HG03066 (cell line): ENCODE results near the gene PPP1R11.
"Not testable (repeated sequence)": the region's sequence is repeated elsewhere in the genome, so short reads cannot be mapped to it uniquely, and the experiment has no call there.

Source experiments
- ATAC-seq: cut with Tn5 transposase; IDR thresholded peaks from one replicate; pipeline ENCODE4 v1.9.1; 2021; ENCODE audit warnings: low read depth; ENCODE audit not compliant: unreplicated experiment

The PPP1R11 gene, protein sequence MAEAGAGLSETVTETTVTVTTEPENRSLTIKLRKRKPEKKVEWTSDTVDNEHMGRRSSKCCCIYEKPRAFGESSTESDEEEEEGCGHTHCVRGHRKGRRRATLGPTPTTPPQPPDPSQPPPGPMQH

DNA sequence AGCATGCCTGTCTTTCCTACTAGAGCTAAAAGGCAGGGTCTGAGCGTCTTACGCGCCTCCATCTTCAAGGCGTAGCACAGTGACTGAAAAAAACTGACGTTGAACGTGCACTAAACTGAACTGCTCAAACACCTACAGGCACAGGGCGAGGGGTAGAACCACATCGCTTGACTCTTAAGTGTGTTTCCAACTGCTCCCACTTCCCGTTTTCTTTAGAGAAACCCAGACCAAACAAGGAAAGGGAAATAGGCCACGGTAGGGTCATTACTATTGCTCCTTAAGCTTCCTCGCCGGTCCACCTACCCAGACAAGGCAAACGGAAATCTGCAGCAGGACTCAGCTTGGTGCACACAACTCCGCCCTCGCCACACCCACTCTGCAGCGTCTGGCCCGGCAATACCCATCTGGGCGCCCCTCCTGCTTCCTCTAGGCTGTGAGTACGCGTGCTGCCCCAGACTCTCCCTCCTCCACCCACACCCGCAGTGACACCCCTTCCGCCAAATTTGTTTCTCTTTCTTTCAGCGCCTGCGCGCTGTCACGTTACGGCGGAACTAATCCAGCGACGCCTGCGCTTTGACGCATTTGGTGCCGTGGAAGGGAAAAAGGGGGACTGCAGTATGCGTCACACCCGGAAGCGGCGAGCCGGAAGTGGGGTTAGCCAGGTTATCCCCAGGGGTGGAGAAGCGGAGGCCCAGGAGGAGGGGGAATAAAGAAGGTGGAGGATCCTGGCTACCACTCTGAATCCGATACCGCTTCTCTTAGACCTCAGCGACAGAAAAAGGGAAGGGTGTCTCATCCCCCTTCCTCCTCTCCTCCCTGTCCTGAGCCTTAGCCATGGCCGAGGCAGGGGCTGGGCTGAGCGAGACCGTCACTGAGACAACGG is at the start of gene PPP1R11:
PPP1R11 (plus strand) TSS at position 622 of the 883 bp plus-strand sequence; CDS start at position 835, 213 bp downstream.
- peak; percentile 98 for ATAC-seq

DNA sequence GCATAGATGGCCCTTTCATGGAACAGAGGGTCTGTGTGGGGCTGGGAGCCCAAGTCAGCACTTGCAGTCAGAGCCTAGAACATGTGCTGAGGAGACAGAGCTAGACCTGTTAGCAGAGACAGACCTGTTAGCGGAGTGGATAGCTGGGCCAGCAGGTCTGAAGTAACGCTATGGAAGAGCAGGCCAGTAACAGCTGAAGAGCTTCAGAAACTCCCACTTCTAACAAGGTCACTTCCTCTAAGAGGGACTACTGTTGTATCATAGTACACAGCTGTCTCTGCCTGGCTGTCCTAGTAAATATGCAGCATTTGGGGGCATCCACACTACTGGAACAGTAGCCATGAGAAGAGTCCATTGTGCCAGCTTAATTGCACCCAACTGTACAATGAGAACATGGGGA is 47.2 kb upstream of the PPP1R11 start:
- ATAC-seq: no peak

DNA sequence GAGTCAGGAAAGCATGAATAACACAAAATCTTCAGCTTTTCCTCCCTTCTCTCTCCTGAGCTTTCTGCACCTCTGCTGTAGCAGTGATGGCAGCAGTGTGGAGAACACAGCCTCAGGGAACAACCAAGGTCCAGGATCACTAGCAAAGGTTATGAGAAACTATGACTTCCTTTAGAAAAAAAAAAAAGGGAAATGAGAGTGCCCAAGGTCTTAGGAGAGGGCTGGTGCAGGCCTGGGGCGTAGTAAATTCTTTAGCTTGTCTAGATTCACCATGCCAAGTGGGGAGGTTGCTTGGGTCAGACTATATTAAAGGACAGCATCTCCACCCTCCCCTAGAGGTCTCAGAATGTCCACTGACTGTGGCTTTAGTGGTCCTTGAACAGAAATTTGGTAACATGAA is 46.4 kb upstream of the PPP1R11 start:
- no peak for ATAC-seq

DNA sequence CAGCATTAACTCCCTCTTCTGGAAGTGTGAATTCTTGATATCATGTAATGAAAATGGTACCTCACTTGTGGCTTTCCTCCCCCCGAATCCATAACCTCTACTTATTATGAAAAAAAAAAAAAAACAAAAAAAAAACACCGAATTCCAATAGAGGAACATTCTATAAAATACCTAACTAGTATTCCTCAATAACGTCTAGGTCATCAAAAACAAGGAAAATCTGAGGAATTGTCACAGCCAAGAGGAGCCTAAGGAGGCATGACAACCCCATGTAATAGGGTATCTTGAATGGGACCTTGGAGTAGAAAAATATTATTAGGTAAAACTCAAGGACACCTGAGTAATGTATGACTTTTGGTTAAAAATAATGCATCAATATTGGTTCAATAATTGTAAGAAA is 44.8 kb upstream of the PPP1R11 start:
- ATAC-seq: no peak

DNA sequence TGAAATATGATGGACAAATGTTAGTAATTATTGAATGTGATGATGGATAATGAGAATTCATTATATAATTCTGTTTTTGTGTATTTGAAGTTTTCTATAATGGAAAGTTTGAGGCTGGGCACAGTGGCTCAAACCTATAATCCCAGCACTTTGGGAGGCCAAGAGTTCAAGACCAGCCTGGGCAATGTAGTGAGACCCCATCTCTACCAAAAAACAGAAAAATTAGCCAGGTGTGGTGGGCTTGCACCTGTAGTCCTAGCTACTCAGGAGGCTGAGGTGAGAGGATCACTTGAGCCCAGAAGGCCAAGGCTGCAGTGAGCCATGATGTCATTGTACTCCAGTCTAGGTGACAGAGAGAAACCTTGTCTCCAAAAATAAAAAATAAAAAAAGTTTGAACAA is 44.3 kb upstream of the PPP1R11 start:
- not testable (repeated sequence) for ATAC-seq

DNA sequence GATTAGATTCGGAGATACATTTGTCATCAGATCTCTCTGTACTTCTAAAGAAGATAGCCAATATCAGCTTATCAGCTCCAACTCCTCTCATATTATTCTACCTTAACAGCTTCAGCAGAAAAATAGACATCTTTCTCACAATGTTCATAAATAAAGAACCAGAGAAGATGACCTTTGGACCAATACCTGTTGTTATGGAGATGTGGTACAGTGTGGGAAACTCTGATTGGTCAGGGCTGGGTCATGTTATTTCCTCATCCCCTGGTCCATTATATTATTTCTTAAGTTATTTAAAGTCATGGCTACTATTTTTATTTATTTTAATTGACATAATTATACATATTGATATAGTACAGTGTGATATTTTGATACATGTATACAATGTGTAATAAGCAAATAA is 41.8 kb upstream of the PPP1R11 start:
- ATAC-seq: no peak

DNA sequence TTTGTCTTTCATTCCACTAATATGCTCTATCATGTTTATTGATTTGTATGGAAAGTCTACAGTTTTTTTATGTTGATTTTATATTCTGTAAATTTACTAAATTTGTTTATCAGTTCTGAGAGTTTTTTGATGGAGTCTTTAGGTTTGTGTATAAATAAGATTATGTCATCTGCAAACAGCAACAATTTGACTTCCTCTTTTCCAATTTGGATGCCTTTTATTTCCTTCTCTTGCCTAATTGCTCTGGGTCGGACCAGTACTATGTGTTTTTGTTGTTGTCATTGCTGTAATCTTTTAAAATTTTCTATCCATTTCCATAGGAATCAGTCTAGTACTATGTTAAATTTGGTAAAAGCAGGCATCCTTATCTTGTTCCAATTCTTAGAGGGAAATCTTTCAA is 37.4 kb upstream of the PPP1R11 start:
- ATAC-seq: no peak

DNA sequence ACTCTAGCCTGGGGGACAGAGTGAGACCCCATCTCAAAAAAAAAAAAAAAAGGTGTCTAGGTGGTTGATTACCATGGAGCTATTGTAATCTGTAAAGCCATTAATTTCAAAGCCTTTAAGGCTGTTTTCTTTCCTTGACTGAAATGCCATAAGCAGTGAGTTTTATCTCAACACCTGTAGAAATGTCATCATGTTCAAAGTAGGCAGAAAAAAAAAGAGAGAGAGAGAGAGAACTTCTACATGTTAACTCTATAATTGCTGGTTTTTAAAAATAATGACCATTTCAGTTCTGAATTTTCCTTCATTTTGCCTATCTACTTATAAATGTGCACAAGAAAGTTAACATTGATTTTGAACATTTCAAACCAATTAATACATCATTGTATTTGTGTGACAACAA is 35.6 kb upstream of the PPP1R11 start:
- no peak for ATAC-seq

DNA sequence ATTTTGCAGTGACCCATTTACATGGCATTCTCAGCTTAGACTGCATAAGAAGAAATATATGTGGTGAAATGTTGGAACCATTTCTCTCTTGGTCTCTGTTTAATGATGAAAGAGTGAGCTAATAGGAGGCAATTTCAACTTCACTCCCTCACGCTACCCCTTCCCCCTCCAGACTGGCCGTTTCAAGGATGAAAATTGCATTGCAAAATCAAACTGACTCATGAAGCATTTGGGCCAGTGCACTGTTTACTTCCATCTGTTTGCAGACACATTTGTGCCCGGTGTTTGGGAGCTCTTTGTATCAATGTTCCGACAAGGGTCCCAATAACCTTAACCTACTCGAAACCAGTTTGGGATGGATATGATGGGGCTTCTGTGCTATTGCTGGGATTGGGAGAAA is 33.6 kb upstream of the PPP1R11 start:
- not testable (repeated sequence) for ATAC-seq

DNA sequence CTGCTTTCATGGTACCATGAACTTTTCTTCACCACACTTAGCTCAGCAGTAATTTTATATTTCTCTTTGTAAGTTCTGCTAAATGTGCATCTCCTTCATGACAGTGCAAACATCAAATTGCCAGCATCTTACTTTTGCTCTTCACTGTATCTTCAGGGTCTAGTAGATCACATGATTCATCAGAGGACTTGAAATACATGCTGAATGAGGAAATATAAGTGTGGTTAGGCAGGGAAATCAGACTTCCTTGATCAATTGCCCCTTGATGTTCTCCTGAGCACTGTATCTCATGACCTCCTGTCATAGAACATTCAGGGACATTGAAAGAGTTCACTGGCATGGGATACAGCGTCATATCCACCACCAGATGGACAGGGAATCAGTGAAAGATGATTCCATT is 31.2 kb upstream of the PPP1R11 start:
- ATAC-seq: no peak

DNA sequence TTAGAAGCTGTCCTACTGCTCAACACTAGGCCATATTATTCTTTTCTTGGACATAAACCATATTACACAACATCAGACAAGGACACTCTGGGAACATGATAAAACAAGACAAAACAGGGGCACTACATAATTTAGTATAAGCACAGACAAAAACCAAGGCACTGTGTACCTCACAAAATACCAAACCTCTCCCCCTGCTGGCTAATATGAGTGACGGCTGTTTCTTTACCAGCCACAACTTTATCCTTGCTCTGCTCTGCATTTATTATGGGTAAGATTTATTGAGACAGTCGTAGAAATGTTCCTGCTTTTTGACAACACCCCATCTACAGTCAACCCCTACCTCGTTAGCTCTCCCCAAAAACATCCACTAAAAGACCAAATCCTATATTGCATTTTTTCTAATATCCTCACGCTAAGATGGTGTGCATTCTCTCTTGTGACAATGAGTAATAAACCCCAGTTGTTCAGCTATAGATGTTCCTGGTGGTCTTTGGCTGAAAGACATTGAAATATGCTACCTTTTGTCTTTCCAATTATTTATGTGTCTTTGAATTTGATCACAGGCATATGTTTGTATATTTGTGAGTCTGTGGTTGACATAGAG is 29.7 kb upstream of the PPP1R11 start:
- no peak for ATAC-seq

DNA sequence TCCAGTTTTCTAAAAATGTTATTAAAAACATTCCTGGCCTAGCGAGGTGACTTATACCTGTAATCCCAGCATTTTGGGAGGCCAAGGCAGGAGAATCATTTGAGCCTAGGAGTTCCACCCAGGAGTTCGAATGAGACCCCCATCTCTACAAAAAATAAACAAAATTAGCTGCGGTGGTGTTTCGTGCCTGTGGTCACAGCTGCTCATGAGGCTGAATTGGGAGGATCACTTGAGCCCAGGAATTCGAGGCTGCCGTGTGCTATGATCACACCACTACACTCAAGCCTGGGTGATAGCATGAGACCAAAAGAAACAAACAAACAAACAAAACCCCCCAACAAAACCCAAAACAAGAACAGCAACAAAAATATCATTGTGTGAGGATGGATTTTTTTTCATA is 25.8 kb upstream of the PPP1R11 start:
- ATAC-seq: no peak

DNA sequence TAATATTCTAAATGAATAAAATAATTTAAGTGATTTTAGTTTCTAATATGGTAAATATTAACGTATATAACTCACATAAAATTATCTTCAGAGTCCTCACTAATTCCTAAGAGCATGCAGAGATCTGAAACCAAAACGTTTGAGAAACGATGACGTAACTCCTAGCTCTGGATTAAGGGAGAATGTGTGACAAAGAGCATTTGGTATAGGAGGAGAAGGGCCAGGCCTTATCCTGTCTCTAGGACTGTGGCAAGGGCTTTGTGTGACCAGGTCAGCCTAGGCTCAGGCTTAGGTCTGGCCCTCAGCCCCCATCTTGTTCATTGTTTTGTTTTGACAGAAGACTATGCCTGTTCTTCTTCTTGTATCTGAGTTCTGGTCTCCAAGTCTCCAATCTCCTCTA is 25.2 kb upstream of the PPP1R11 start:
- no peak for ATAC-seq

DNA sequence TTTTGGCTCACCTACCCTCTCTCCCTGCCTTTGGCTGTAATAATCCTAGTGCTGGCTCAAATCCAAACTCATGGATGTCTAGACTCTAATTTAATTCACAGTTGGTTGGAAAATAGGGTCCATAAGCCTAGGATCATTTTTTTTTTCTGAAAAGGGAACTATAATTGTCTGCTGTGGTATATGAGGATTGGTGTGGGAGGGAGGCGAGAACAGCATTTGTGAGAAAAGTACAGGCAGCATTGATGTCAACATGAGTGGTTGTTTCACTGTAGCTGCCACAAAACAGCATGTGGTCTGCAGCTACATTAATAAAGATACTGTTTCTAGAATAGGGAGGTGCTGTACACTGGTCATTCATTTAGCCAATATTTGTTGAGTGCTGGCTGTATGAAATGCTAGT is 24.5 kb upstream of the PPP1R11 start:
- no peak for ATAC-seq

DNA sequence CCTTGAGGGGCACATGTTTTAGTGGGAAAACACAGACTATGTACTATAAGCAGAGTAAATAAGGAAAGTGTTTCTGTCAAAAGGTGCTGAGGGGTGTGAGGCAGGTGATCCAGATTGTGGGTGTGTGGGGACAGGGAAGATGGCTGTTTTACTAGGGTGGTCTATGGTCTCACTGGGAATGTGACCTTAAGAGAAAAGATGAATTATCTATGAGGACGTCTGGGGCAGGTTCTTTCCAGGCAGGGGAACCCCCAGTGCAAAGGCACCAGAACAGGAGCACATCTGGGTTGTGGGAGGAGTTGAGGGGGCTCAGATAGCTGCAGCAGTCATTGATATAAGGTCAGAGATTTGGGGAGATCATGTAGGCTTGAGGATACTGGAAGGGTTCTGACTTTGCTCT is 24.1 kb upstream of the PPP1R11 start:
- no peak for ATAC-seq

DNA sequence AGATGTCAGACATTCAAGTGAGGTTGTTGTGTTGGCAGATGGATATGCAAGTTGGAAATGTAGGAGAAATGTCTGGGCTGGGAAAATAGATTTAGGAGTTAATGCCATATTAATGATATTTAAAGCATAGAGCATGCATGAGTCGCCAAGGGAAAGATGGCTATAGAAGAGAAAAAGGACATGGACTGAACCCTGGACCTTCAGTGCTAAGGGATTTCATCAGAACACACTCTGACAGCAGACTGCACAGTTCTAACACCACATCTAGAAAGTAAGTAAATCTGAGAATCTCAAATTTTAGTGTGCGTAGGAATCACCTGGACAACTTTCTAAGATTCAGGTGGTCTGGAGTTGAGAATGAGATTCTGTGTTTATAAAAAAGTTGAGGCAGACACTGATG is 23.3 kb upstream of the PPP1R11 start:
- no peak for ATAC-seq

DNA sequence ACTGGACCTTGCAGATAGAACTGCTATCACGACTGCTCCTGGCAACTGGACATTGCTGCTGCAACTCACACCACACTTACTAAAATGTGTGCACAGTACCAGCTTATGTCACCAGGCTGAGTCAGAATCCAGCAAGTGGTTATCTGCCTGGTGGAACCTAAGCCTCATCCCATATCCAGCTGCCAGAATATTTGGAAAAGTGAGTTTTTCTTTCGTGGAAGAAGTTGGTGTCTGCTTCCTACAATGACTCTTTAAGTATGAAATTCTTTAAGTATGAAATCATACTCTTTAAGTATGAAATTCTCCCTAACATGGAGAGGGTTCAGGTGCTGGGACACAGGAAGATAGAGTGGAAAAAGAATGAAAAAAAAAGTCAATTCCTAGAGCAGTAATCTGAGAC is 22.4 kb upstream of the PPP1R11 start:
- ATAC-seq: no peak

DNA sequence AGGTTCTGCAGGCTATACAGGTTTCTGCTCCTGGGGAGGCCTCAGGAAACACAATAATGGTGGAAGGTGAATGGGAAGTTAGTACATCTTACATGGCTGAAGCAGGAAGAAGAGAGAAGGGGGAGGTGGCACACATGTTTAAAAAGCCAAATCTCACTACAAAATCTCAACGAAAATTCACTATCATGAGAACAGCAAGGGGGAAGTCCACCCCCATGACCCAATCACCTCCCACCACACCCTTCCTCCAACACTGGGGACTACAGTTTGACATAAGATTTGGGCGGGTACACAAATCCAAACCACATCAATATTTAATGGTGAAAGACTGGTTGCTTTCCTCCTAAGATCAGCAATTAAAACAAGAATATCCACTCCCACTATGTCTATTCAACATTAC is 19.8 kb upstream of the PPP1R11 start:
- no peak for ATAC-seq

DNA sequence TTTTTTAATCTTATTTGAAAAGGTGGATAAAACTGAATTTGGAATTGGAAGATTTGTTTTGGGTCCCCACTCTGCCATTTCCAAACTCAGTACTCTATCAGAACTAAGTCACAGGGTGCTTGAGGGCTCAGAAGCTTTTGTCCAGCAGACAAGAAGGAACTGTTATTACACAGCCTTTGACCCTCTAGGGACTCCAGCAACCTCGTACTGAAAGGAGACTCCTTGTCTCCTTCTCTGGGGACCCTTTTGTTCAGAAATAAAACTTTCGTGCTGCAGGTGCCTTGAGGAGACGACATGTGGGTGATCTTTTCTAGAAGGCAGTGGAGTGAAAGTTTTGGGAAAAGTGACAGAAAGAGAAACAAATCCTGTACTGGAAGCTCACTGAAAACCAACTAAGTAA is 13.3 kb upstream of the PPP1R11 start:
- ATAC-seq: no peak

DNA sequence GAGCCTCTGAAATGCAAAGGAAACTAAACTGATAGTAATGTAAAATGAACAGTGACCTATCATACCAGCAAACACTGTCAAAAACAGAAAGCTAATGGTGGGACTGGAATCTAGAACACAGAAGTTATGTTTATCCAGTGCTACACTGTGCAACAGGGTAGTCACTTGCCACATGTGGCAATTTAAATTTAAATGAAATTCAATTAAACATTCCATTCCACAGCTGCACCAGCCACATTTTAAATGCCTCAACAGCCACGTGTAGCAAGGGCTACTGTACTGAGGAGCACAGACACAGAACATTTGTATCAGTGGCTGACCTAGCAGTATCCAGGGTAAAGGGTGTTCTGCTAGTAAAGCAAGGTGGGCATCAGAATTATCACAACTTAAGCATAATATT is 11.5 kb upstream of the PPP1R11 start:
- no peak for ATAC-seq

DNA sequence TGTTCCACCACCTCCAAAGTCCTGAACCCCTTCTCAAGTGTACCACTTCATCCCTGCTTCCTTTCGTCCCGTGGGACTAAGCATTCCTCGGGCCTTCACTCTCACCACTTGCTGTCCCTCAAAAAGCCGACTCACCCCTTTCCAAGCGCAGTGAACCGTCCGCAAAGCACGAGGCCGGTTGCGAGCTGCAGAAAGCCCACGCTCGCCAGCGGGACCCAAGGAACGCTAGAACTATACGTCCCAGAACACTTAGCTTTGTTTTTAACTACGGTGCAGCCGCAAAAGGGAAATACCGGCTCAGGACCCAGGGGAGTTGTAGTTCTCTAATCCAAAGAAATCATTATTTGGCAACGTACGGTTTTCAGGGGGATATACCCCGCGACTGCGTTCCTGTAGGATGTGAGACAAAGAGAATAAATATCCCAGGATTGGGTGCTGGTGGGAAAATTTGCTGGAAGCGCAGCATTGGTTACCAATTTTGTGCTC is 6.3 kb upstream of the PPP1R11 start:
- ATAC-seq: peak; percentile 21
